Ramos (cell line): ENCODE results near the gene DYRK2.

ENCODE experiments used
- in situ Hi-C: fragments of 300-500 bp; cut with MboI; formaldehyde crosslinking; loops from one replicate; pipeline ENCODE4 v1.14.3; 2022; ENCODE audit warnings: low sequenced_read_pairs; ENCODE audit not compliant: unreplicated experiment

The DYRK2 gene

DNA sequence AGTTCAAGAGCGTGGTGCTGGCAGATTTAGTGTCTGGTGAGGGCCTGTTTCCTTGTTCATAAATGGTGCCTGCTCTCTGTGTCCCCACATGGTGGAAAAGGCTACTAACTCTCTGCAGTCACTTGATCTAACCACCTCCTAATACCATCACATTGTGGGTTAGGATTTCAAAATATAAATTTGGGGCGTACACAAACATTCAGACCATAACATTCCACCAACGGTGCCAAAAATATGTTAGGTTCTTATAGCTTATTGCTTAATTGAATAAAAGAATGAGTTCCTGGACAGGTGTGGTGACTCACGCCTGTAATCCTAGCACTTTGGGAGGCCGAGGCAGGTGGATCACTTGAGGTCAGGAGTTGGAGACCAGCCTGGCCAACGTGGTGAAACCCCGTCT is 3.4 kb upstream of the DYRK2 start:
- in situ Hi-C loops, result no loop called here

DNA sequence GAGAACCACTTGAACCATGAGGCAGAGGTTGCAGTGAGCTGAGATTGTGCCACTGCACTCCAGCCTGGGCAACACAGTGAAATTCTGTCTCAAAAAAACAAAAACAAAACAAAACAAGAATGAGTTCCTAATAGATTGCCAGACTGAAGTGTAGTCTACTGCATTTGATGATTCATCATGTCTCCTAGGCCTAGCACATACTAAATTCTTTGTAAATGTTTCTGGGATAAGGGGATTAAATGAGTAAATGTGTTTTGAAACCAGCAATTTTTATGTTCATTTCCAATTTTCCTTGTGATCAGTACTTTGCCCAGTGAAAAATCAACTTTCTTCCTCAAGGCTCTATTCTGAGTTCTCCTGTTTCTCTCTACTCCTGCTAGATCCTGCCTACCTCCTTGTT is 2.9 kb upstream of the DYRK2 start:
- in situ Hi-C loops, result no loop called here

DNA sequence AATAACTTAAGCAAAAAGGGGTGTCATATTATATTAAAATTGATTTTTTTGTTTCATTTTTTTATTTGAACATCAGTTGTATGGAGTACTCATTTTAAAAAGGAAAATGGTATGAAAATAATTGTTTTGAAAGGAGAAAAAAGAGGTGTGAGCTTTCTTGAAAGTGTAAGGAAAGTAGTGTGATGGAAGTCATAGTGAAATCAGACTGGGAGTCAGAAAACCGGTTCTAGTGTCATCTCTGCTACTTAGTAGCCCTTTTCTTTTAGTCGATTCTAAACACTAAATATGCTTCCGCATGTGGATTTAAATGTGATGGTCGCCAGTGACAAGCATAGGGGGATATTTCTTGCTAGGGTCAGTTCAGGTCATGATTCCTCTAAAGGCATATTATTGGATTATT is 1.8 kb upstream of the DYRK2 start:
- in situ Hi-C loops, result no loop called here

DNA sequence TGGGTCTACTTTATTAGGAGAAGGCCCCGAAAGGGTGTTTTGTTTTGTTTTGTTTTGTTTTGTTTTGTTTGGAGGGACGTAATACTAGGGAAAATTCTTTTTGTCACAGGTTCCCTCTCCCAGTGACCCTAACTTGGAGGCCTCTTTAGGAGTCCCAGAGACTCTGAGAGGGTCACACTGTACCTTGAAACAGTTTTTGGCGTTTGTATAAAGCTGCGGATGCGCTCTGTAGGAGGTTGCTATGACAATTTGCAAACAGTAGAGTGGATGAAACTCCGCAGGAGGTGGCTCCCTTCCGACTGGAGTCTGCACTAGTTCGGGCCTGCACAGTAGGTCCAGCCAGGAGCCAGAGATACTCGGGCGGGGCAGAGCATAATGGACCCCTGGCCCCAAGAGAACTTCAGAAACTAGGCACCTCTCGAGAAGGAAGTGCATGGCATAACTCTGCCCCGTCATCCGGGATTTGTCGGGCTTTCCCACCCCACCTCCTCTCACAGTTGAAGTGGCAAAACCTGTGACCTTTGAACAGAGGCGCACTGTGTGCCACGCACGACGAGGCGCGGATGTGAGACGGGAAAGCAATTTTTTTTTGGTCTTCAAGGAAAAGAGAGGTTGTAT is 1.3 kb upstream of the DYRK2 start:
- in situ Hi-C loops, result no loop called here

DNA sequence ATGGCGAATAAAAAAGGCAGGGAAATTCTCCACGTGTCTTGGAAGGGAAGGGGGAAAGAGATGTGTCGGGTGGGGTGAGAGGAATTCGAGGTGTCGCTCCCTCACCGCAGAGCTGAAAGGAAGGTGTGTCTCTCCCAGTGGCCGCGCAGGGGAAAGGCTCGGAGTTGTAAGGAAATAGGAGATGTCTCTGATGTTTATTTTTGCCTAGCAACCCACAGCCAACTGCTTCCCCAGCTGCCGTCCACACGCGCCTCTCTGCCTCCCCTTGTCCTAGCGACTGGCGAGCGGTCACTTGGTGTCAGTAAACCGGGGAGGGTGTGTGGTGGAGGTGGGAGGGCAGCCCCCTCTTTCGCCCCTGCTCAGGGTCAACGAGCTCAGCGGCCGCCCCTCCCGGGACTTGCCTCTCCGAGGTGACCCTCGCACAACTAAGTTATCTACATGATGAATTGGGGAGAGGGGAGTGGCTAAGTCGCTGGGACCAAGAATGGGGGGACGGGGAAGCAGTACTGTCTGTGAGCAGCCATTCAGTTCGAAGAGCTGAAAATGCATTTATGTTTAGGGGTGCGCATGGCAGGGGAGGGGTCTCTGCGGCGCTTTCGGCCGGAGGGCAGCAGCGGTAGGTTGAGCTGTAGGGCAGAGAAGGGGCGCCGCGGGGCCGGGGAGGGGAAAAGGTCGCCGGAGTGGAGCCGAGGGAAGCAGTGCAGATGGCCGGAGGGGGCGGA is 585 bp upstream of the DYRK2 start:
- in situ Hi-C loops, result no loop called here

DNA sequence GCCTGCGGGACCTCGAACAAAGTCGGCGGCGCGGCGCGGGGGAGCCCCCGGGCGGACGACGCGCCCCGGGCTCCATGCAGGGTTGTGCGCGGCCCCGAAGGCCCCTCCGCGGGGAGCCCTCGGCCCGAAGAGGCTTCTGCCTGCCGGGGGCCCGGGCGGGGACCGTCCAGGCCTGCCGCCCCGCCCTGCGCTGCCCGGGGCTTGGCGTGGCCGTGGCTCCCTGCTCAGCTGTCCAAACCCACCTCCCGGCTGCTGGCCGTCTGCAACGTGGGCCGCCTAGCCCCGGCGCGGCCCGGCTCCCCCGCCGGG is 670 bp downstream of the DYRK2 start:
- in situ Hi-C loops, result no loop called here

DNA sequence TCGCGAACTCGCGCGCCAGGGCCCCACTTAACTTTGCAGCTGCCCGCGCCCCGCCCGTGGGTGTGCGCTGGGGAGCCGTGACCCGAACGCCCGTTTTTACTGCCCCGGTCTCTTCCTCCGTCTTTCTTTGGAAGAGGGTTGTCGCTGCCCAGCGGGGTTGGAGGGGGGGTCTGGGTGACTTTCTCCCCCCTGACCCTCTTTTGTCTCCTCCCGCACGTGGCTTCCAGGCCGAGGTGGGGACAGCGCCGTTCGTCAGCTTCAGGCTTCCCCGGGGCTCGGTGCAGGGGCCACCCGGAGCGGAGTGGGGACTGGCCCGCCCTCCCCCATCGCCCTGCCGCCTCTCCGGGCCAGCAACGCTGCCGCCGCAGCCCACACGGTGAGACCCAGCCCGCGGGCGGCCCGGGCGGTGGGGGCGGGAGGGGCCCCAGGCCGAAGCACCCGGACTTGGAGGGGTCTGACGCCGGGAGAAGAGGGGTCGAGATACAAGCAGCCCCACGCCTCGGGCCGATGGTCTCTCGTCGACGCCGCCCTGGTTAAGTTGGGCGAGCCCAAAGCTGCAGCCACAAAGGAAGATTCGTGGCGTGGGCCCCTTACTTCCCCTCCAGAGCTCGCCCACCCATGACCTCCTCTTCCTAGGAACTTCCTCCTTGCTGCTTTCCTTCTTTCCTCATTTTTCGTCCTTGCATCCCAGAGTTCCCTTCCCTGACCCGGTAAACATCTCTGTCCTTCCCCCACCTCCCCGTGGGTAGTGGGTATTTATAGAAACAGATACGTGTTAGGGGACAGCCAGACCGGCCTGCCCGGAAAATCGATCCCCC is 1.2 kb downstream of the DYRK2 start:
- in situ Hi-C loops, result no loop called here

DNA sequence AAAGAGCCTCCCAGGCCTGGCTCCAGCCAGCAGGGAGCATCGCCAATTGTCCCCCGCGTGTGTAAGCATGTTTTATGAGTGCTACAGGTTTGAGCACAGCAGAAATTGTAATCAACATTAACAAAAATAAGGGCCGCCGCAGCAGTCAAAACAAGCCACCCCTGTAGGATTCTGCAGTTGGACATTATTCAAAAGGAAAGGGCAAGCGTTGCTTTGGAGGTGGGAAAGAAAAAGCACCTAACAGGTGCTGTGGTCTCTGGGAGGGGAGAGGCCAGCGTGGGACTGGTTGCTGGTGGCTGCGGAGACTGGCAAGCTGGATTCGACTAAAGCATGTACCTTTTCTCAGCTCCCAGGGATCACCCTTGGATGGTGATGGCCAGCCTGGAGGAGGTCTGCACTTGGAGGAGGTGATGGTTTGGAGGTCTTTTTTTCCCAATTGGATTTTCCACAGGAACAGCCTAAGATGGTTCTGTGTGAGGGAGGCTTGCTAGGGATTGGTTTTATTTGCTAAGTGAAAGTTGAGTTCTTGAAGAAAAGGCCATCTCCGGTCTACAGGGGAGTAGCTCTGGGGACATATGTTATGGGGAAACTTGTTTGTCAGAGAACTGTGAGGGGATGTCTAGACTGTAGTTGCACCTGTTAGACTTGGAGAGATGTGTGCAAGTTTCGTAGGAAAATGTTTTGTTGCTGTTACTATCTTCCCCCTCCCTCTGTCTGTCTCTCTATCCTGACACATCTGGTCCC is 2.0 kb downstream of the DYRK2 start:
- in situ Hi-C loops, result no loop called here

DNA sequence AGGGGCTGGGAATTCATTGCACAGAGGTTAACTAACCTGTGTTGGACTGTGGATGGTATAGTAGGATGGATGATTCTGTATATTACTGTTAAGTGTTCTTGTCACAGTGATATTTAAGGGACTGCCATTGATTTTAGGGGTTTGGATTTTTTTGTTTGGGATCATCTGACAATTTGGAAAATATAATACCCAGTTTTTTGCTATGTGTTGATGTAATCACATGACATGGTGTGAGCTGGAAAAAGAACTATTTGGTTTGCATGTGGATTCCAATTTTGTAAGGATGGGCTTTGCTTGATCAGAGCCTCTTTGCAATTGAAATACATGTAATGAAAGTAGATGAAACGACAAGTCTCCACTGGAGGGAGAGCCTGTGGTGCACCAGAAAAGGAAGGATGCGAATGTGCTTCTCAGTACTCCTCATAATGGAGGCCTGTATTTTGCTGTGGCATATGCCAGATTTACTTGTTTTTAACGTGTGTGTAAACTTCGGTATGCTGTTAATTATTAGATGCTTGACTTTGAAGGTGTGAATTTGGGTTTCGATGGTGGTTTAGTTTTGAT is 2.7 kb downstream of the DYRK2 start:
- in situ Hi-C loops, result no loop called here

DNA sequence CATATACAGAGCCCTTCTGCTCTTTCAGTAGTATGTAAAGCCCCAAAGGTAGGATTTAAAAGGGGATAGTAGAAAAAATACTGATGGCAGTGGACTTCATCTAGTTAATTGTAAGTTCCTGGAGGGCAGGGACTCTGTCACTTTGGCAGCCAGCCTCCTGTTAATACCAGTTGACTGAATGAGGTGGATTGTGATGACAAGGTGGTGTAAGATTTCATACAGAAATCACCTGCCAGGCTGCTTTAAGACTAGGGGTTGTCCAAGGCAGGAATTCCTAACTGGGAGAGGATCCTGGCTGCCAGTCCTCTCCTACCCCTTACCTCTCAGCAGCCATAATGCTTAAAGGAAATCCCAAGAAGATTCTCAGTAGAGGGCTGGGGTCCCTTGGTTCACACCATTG is 7.3 kb downstream of the DYRK2 start:
- in situ Hi-C loops, result no loop called here

DNA sequence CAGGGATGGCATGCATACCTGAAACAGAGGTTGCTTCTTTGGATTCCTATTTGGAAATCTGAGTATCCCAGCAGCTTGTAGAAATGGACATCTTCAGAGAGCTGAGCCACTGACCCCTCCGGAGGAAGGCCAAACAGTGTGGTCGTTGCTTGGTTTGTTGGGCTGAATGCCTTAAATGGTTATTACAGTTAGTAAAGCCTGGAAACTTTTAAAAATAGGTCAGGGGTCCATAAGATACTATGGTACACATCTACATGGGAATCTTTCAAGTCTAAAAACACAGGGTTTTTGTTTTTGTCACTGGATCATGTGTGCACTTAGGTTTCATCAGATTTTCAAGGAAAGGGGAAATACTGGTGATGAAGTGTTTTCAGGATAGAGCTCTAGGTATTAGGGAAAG is 7.7 kb downstream of the DYRK2 start:
- in situ Hi-C loops, result no loop called here

DNA sequence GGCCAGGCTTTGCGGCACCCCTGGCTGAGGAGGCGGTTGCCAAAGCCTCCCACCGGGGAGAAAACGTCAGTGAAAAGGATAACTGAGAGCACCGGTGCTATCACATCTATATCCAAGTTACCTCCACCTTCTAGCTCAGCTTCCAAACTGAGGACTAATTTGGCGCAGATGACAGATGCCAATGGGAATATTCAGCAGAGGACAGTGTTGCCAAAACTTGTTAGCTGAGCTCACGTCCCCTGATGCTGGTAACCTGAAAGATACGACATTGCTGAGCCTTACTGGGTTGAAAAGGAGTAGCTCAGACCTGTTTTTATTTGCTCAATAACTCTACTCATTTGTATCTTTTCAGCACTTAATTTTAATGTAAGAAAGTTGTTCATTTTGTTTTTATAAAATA is 9.9 kb downstream of the DYRK2 start:
- in situ Hi-C loops, result no loop called here

DNA sequence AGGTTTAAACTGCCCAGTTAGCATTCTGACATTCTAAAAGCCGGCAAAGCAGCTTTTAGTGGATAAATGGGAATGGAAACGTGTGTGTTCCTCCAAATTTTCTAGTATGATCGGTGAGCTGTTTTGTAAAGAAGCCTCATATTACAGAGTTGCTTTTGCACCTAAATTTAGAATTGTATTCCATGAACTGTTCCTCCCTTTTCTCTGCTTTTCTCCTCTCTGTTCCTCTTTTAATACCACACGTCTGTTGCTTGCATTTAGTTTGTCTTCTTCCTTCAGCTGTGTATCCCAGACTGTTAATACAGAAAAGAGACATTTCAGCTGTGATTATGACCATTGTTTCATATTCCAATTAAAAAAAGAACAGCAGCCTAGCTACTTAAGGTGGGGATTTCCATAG is 10.7 kb downstream of the DYRK2 start:
- in situ Hi-C loops, result no loop called here

DNA sequence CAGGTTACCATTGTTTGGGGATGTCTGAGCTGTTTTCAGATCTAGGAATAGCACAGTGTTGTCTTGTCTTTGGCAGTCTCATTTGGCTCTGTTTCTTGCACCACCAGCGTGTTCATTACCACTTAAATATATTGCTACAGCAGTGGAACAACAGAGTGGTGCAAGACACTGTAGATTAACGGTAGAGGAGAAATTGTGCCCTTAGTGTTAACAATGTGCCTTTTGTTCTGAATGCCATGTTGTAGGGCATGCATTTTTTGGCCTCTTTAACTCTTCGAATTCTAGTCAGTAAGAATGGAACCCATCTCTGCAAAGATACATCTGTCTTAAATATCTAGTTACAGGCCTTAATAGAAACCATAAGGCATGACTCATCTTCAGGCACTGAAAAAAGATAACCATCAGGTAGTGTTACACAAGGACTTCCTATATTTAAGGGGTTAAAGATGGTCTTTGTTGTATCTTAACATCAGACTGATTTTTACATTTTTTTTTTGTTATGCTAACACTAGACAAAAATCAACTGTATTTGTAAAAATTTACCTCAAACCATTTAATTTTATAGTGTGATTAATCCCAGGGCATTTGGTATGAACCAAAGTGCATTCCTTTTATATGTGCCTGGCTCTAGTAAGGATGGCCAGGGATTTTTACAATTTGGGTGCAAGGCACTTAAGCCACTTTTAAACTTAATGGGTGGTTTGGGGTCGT is 12.9 kb downstream of the DYRK2 start:
- in situ Hi-C loops, result no loop called here

DNA sequence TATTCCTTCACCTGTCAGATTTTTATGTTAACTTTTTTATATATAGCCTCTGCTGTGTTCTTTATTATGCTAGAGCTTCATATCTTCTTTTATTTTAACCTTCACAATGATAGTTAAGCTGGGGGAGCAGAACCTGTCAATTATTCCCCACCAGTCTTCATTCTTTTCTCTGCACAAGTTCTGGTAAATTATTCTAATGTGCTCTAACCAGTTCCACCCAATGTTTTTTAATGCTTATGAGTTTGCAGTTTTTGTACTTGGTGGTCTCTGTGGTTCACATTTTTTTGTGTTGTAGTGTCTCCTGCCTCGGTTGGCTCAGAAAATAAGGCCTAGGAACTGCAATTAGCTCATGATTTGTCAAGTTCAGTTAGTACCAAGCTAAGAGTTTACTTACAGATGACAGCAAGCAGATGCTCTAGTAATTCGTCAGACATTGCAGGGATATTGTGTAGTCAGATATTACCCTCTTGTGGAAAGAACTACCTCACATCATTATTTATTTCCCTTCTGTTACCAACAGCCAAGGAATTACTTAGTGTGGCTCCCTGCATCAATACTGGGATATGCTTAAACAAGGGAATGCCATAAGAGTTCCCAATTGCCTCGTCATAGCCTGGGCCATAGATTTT is 14.5 kb downstream of the DYRK2 start:
- in situ Hi-C loops, result no loop called here

DNA sequence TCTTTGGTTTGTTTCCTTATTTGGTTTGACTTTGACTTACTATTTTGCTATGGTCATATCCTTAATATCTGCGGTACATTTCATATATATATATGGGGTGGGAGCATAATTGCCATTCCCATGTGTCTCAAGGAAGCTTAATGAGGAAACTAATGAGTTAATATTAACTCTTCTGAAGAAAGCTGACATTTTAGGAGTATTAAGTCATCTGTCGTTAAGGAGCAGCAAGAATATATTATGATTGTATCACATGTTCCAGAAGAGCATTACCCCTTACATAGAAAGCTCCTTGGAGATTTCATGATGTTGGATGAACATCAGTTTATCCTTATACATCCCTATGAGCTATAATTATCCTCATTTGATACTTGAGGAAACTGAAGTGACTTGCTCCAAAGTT is 15.6 kb downstream of the DYRK2 start:
- in situ Hi-C loops, result no loop called here

DNA sequence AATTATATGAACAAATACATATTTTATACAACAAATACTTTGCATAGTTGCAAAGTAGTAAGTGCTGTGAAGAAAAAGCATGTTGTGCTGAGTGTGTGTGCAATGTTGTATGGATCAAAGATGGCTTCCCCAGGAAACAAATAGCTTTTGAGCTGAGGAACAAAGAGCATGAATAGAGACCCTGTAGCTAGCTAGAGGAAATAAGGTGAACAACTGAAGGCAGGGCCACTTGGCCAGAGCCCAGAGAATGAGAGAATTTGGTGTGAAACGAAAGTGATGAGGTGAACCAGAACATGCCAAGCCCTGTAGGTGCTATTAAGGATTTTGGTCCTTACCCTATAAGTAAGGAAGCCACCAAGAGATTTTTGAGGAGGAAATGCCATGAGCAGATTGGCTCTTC is 17.1 kb downstream of the DYRK2 start:
- in situ Hi-C loops, result no loop called here

DNA sequence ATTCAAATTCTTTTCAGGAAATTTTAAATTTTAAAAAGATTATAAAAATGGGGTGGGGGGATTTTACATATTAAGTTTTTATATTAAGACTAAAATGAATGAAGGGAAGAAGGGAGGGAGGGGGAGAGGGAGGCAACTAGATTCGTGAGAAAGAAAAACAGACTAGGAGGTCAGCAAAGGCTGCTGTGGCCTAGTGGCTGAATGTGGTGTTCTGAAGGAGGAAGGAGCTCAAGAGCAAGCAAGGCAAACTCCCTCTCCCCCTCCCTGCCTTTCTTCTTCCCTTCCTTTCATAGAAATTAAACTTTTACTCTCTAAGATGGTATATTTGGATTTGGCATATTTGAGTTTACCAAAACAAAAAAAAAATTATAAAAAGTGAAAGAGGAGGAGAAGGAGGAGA is 18.1 kb downstream of the DYRK2 start:
- in situ Hi-C loops, result no loop called here

DNA sequence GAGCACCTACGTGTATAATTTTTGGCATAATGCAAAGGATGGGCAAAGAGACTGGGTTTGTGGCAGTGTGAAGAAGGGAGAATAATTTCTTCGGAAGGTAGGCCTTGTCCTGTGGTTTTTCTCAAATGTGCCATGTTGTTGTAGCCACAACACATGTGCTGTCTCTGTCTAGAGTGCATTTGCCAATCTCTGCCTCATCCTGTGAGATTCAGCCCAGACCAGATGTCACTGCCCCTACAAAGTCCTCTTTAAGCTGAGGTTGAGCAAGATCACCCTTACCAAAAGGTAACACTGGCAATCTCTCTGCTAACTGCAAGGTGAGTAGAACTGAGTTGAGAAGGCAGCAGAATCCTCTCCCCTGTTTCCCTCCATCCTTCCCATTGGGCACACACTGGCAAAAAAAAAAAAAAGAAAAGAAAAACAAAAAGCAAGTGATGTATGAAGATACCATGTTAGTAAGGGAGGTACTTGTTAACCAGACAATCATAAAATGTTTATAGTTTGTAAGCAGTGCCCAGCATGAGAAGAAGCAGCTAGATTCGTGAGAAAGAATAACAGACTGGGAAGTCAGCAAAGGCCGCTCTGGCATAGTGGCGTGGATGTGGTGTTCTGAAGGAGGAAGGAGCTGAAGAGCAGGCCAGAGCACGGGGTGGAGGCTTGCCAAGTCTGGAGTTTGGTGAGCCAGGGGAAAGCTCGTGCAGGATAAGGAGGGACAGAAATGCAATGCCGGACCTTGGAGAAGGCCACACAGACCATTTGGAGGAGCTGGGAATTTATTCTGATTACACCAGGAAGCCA is 18.9 kb downstream of the DYRK2 start:
- in situ Hi-C loops, result no loop called here
